Measurements from ENCODE around the gene SHFL. TPM values are rescaled to one million over a fixed set of nuclear protein-coding genes. Genes with fewer than 3 reads are reported as not detected.

SHFL gene
- total and polyA plus RNA-seq, 9 donors, result 34.0 to 49.5 (median 40.2) TPM

DNA sequence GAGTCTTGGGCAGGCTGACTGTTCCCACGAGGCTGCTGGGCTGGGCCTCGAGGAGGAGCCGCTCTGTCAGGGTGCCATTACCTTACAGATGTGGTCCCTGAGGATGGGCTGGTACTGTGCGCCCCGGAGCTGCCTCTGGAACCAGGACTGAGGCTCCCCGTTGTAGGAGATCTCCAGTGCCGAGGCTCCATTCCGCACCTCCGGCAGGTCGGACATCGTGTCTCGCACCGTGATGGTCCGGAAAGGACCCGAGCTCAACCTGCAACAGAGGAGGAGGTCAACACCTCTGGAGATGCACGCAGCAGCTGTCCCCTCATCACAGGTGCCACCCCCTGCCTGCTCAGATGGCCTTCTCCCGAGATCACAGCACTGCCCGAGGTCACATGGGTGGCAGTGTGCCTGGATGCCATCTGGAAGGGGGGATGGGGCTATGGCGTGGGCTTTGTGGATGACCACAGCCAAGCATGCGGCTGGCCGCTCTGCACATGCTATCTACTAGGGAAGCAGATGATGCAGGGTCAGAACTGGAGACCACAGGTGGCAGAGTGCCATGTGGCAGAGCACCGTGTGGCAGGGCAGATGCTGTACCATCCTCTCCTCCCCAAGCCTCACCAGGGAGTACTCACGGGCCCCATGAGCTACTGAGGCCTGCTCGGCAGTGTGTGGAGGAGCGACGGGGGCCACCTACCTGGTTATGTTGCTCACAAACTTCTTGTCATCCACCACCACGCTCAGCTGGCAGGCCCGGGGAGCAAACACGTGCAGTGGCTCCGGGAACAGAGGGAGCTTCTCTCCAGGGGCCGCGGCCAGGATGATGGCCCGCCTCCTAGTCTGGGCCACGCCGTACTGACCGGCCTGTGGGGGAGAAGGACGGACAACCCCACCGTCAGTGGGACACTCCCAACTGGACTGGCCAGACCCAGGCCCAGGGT is 51.9 kb downstream of the SHFL start:
- intact Hi-C loops (cut with DNase I), result no loop called here
- Histone ChIP-seq H3K27me3 (no peaks in the 10 kb centered on the region), H3K27ac (no peak overlapping the region), H3K4me3 (no peak overlapping the region), H3K4me1 (ENCODE audit: insufficient read depth) (no peaks in the 10 kb centered on the region), H3K36me3 (peaks cover 2% of the 10 kb centered on the region), H3K9me3 (no peaks in the 10 kb centered on the region)
- TF ChIP-seq POLR2A (IDR thresholded peaks at IDR 0.05), result no peak
- TF ChIP-seq, protein P1, sequence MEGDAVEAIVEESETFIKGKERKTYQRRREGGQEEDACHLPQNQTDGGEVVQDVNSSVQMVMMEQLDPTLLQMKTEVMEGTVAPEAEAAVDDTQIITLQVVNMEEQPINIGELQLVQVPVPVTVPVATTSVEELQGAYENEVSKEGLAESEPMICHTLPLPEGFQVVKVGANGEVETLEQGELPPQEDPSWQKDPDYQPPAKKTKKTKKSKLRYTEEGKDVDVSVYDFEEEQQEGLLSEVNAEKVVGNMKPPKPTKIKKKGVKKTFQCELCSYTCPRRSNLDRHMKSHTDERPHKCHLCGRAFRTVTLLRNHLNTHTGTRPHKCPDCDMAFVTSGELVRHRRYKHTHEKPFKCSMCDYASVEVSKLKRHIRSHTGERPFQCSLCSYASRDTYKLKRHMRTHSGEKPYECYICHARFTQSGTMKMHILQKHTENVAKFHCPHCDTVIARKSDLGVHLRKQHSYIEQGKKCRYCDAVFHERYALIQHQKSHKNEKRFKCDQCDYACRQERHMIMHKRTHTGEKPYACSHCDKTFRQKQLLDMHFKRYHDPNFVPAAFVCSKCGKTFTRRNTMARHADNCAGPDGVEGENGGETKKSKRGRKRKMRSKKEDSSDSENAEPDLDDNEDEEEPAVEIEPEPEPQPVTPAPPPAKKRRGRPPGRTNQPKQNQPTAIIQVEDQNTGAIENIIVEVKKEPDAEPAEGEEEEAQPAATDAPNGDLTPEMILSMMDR (IDR thresholded peaks at IDR 0.05), result no peak
- no peak for TF ChIP-seq EP300 (IDR thresholded peaks at IDR 0.05)
- 83 to 86% (median 84%) methylated on average over 38 of the region's 38 CpGs for WGBS, 3 donors
- no peak for DNase-seq

DNA sequence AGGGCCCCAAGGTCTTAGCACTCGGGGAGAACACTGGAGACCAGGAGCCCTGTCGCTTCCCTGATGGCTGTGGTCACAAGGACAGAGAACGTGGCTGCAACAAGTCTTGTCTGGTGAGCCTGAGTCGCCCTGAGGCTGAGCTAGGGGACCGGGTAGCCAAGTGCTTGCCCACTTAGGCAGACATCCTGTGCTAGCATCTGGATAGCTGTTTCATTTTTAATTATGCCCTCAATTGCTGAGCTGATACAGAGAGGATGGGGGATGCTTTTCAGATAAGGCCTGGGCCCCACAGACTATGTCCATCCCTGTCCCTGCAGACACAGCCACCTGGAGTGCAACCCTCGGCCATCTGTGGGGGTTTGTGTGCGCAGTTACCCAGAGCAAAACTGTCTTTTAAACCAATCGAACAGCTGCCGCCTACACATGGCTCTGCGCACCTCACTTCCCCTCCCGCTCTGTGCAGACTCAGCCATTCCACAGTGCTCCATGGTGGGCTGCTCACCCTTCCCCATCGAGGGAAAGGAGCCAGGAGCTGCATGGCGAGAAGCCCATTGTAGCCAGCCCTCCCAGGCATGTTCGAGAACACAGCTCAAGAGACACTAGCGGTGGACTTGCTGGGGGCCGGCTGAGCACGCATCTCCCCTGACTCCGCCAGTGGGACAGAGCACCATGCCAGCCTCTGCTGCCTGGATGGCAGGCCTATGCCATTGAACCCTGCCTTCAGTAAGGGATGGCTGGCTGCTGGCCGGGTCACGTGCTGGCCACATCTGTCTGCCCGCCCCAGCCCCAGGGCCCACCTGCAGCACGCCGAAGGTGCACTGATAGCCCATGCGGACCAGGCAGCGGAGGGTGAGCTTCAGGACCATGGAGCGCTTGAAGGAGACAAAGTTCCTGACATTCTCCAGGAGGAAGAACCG is 53.0 kb downstream of the SHFL start:
- WGBS, 3 donors, result 91 to 93% (median 92%) methylated on average over 25 to 27 of the region's 27 CpGs
- Histone ChIP-seq H3K4me1 (ENCODE audit: insufficient read depth) (no peaks in the 10 kb centered on the region), H3K4me3 (no peak overlapping the region), H3K9me3 (no peaks in the 10 kb centered on the region), H3K27ac (no peak overlapping the region), H3K36me3 (peaks cover 2% of the 10 kb centered on the region), H3K27me3 (no peaks in the 10 kb centered on the region)
- TF ChIP-seq POLR2A (IDR thresholded peaks at IDR 0.05), result no peak
- TF ChIP-seq, protein P1 (IDR thresholded peaks at IDR 0.05), result no peak
- TF ChIP-seq EP300 (IDR thresholded peaks at IDR 0.05), result no peak
- DNase-seq, result no peak
- intact Hi-C loops (cut with DNase I), result no loop called here

DNA sequence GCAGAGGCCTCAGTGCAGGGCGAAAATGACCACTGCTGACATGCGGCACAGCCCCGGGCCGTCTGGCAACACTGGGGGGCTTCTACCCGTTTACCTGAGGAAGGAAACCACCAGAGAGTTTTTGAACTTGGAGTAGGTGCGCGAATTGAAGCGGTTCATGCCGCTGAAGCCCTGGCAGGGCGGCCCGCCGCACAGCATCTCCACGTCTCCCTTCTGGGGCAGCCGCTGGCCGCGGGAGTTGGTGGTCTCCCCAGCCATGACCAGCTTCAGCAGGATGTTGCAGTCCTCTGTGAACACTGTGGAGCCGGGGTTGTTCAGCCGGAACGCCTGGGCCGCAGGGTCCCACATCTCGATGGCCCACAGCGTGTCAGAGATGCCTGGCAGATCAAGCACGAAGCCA is 53.8 kb downstream of the SHFL start:
- Histone ChIP-seq H3K36me3 (peaks cover 2% of the 10 kb centered on the region), H3K4me1 (ENCODE audit: insufficient read depth) (no peaks in the 10 kb centered on the region), H3K27me3 (no peaks in the 10 kb centered on the region), H3K4me3 (no peak overlapping the region), H3K27ac (no peak overlapping the region), H3K9me3 (no peaks in the 10 kb centered on the region)
- 94 to 95% (median 94%) methylated on average over 21 to 23 of the region's 23 CpGs for WGBS, 3 donors
- intact Hi-C loops (cut with DNase I), result no loop called here
- no peak for TF ChIP-seq POLR2A (IDR thresholded peaks at IDR 0.05)
- no peak for TF ChIP-seq EP300 (IDR thresholded peaks at IDR 0.05)
- TF ChIP-seq, protein P1 (IDR thresholded peaks at IDR 0.05), result no peak
- no peak for DNase-seq

DNA sequence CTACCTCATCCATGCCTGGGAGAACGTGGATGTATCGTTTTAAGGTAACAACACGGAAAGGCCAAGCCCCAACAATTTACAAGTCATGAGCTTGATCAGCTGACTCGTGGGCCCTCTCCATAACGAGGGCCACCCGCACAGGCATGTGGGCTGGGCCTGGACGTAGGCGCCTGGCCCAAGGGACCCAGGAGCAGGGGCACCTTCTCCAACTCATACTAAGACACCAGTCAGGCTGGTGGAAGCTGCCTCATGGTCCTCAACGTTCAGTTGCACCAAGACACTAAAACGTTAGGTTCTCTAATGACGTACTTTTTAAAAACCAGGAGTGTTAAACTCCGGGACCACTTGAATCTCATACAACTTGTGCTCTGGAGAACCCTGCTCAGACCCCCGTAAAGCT is 55.4 kb downstream of the SHFL start:
- peaks cover 2% of the 10 kb centered on the region for H3K36me3 ChIP-seq
- no peaks in the 10 kb centered on the region for H3K9me3 ChIP-seq
- DNase-seq, result no peak
- intact Hi-C loops (cut with DNase I), result no loop called here
- no peak overlapping the region for H3K27ac ChIP-seq
- WGBS, 3 donors, result 86 to 90% (median 90%) methylated on average over 13 of the region's 13 CpGs
- H3K4me3 ChIP-seq, result no peak overlapping the region
- H3K27me3 ChIP-seq, result no peaks in the 10 kb centered on the region
- TF ChIP-seq POLR2A (IDR thresholded peaks at IDR 0.05), result no peak
- TF ChIP-seq, protein P1 (IDR thresholded peaks at IDR 0.05), result no peak
- no peak for TF ChIP-seq EP300 (IDR thresholded peaks at IDR 0.05)
- no peaks in the 10 kb centered on the region for H3K4me1 ChIP-seq (ENCODE audit: insufficient read depth)
